Gastrocnemius medialis (tissue), 4 donors: ENCODE results near the gene CNIH4.

ENCODE experiments used
- CTCF ChIP-seq, 5 experiments: fragments of 450-650 bp in 3 of 5; fragments of 200-600 bp in 2 of 5; sonication (generic) in 2 of 5; IDR thresholded peaks in 4 of 5; conservative IDR thresholded peaks in 1 of 5; 1 replicate in 4 of 5; 2 replicates in 1 of 5; pipeline ENCODE4 v1.5.1; 2016 to 2019; ENCODE audit warnings: antibody characterized with exemption in 5 of 5, mild to moderate bottlenecking in 3 of 5, moderate library complexity in 3 of 5
- POLR2A ChIP-seq, 2 donors: fragments of 450-650 bp; IDR thresholded peaks; one replicate each; pipeline ENCODE4 v1.6.1; 2017; ENCODE audit warnings: antibody characterized with exemption in 2 of 2, mild to moderate bottlenecking in 2 of 2, moderate library complexity in 2 of 2

- TF ChIP-seq POLR2A (IDR thresholded peaks at IDR 0.05) (no peak), CTCF (IDR thresholded peaks at IDR 0.05 in 4 of 5, conservative IDR thresholded peaks at IDR 0.05 in 1 of 5) (no peak)
Observed at GRCh38 chr1:224338150-224338838, 18.4 kb upstream of the CNIH4 start.
